AG09319 (cell line): Measurements from ENCODE around the gene S100A8.

Source experiments
- DNase-seq: peaks from one replicate; pipeline ENCODE4 v3.0.0-alpha.2; 2010; ENCODE audit warnings: low read depth; ENCODE audit errors: extremely low read depth
- TF ChIP-seq, protein P1 (sequence below): IDR thresholded peaks from 2 replicates; pipeline ENCODE4 v1.5.1; 2011; ENCODE audit warnings: low read depth, mild to moderate bottlenecking, inconsistent platforms, low read length, moderate library complexity

The S100A8 gene

DNA sequence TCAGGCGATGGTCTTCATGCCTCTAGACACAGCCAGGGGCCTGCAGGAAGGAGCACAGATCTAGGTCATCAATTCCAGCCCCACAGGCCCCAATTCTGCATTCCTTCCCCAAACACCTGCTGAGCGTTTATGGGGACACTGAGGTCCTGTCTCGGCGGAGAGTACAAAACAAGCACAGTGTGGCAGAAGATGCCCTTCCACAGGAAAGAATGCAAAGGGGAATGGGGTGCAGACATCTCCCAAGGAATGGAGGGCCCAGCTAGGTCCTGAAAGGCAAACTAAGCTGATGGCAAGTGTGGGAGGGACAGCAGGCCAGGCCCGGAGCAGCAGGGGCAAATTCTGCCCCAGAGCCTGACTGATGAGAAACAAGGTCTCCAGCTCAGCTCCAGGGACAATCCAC is 3.5 kb upstream of the S100A8 start:
- DNase-seq: no peak

DNA sequence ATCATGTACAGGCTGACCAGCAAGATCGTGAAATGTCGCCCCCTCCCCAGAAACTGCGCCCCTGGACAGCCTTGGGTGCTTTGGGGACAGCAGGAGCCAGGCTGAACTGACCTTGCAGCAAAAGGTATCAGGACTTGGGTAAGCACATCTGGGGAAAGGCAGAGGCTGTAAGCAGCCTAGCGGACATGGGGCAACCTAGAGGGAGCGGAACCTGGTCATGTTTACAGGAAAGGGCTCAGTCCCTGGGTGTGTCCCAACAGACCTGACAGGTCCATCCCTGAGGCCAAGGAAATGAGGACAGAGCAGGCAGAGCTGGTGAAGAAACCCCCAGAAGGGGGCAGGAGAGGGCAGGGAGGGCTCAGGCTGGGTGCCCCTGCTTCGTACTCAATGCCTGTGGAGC is 3.1 kb upstream of the S100A8 start:
- TF ChIP-seq, protein P1, sequence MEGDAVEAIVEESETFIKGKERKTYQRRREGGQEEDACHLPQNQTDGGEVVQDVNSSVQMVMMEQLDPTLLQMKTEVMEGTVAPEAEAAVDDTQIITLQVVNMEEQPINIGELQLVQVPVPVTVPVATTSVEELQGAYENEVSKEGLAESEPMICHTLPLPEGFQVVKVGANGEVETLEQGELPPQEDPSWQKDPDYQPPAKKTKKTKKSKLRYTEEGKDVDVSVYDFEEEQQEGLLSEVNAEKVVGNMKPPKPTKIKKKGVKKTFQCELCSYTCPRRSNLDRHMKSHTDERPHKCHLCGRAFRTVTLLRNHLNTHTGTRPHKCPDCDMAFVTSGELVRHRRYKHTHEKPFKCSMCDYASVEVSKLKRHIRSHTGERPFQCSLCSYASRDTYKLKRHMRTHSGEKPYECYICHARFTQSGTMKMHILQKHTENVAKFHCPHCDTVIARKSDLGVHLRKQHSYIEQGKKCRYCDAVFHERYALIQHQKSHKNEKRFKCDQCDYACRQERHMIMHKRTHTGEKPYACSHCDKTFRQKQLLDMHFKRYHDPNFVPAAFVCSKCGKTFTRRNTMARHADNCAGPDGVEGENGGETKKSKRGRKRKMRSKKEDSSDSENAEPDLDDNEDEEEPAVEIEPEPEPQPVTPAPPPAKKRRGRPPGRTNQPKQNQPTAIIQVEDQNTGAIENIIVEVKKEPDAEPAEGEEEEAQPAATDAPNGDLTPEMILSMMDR: no peak
- no peak for DNase-seq

More for the DNA sequence above, 3.5 kb upstream of the S100A8 start:
- TF ChIP-seq, protein P1: no peak

DNA sequence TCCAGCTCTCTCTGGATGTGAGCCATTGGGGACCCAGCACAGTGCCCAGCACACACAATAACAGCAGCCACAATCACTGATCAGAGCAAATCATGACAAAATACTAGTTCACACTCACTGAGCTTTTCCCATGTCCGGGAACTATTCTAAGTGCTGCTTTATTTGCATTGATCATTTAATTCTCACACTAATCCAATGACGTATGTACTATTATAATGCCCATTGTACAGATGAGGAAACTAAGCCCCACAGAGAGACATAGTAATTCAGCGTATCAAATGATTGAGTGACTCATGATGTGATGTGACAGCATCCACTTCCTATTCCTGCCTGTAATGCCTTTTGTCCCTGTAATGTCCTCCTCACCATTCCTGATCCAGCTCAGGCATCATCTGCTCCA is 1.9 kb upstream of the S100A8 start:
- TF ChIP-seq, protein P1: no peak
- no peak for DNase-seq

DNA sequence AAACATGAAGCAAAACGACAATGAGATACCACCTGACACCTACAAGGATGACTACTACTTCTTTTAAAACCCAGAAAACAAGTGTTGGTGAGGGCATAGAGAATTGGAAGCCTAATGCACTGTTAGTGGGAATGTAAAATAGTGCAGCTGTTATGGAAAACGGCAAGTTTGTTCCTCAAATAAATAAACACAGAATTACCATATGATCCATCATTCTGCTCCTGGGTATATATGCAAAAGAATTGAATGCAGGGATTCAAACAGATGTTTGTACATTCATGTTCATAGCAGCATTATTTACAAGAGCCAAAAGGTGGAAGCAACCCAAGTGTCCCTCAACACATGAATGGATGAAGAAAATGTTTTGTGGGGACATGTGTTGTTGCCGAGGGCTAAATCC is 1.4 kb upstream of the S100A8 start:
- DNase-seq: no peak
- TF ChIP-seq, protein P1: no peak

DNA sequence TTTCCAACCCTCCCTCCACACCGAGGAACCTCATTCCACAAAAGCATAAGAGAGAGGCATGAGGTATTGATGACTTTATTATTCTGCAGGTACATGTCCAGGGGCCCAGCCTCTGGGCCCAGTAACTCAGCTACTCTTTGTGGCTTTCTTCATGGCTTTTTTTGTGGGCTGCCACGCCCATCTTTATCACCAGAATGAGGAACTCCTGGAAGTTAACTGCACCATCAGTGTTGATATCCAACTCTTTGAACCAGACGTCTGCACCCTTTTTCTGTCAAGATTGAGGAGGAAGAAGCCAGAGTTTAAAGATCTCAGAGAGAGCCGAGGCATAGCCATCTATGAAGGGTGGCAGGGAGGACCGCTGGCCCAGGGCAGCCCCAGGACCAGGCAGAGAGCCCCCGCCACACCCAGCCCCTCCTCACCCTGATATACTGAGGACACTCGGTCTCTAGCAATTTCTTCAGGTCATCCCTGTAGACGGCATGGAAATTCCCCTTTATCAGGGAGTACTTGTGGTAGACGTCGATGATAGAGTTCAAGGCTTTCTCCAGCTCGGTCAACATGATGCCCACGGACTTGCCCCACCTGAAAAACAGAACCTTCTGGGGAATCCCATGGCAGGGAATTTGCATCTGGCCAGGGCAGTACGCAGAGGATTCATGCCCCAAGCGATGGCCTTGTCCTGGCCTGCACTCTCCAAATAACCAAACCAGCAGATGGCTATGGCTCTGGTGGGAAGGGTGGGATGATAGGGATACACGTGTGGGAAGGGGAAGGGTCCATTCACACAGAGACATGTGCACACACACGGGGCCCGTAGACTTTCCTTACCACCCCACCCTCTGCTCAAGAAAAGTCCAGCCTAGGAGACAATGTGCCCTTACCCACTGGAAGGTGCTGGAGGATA is 647 bp downstream of the S100A8 start:
- DNase-seq: no peak

DNA sequence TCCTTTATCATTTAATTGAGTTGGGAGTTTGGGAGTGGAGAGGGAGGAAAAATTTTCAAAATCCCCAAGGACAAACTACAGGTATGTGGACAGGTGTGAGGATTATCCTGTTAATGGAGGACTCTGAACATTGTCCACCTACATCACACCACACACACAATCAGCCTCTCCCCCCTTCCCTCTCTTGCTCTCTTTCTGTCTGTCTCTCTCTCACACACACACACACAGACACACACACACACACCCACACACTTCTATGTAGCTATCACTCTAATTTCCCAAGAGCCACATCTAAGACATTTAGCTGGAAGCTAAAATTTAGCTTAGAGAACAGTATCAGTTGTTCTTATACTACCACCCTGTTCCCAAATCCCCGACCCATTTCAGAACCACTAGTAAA is 1.5 kb downstream of the S100A8 start:
- TF ChIP-seq, protein P1: no peak
- DNase-seq: no peak

More for the DNA sequence above, 647 bp downstream of the S100A8 start:
- TF ChIP-seq, protein P1: no peak

DNA sequence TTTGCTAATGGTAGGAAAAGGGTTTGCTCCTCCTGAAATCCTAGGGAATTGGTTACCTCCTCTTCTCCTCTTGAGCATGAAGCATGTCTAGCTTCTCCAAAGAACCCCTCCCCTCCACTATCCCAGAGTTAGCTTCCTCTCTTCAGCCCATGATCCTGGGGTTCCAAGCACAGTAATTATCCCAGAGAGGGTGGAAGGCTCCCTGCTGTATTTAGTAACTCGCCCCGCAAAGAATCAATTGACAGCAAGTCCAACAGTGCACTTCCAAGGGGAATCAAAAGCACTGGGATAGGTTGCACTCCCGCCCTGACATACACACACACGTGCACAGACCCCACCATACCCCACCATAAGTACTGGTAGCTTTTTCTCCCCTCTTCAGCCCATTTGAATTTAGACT is 3.1 kb downstream of the S100A8 start:
- TF ChIP-seq, protein P1: no peak
- DNase-seq: no peak
